HL-60 (cell line): Measurements from ENCODE around the gene BMP2.

Experiments used
- DNase-seq, 2 experiments: peaks; one replicate each; pipeline ENCODE4 v3.0.0-alpha.2; 2010 to 2020; ENCODE audit warnings: low read depth in 1 of 2, low spot score in 1 of 2
- H3K27ac ChIP-seq: fragments of 250-450 bp; sonication (Bioruptor Pico); replicated peaks from 2 replicates; pipeline ENCODE4 v1.5.1; 2020; ENCODE audit warnings: mild to moderate bottlenecking, moderate library complexity
- H3K27me3 ChIP-seq: fragments of 250-450 bp; sonication (Bioruptor Pico); 2 replicates; pipeline ENCODE4 v1.5.1; 2021; ENCODE audit warnings: mild to moderate bottlenecking, moderate library complexity; ENCODE audit not compliant: insufficient read depth, poor library complexity, severe bottlenecking
- H3K4me3 ChIP-seq: replicated peaks from 2 replicates; pipeline ENCODE4 v1.5.1; 2011; ENCODE audit warnings: mild to moderate bottlenecking, control low read depth, low read length; ENCODE audit not compliant: insufficient read depth
- CTCF ChIP-seq: IDR thresholded peaks from one replicate; pipeline ENCODE4 v1.5.1; 2011; ENCODE audit warnings: low read length, control low read depth, inconsistent platforms; ENCODE audit not compliant: insufficient read depth
- GABPA ChIP-seq: IDR thresholded peaks from 2 replicates; pipeline ENCODE4 v1.6.1; 2012; ENCODE audit warnings: low read depth
- POLR2AphosphoS5 ChIP-seq: IDR thresholded peaks from 2 replicates; pipeline ENCODE4 v1.6.1; 2012; ENCODE audit warnings: low read depth
- SPI1 ChIP-seq: IDR thresholded peaks from 2 replicates; pipeline ENCODE4 v1.6.1; 2012; ENCODE audit warnings: low read depth, mild to moderate bottlenecking, borderline replicate concordance
- TF ChIP-seq, protein P1 (sequence below): IDR thresholded peaks from 2 replicates; pipeline ENCODE4 v1.6.1; 2012; ENCODE audit warnings: low read depth; ENCODE audit not compliant: insufficient replicate concordance

Gene BMP2

DNA sequence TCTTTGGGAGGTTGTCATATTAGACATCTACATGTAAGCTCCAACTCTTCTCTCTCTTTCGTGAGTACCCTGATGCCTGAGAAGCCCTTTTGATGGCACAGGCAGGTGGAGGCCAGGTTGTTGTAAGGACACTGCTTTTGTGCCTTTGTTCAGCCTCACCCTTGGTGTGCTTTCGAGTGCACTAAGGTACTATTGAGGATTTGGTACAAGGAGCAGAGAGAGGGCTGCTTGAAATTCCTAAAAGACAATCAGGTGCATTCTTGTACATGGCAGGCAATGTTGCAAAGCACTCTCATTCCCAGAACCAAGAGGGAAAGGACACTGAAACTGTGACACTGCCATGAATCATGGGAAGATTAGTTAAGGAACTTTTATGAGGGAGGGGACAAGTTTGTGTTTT lies 19.1 kb downstream of the BMP2 start:
- Histone ChIP-seq H3K27ac (no peak overlapping the region), H3K27me3 (peaks cover 5% of the 10 kb centered on the region), H3K4me3 (no peak overlapping the region)
- DNase-seq, result no peak
- TF ChIP-seq GABPA, result no peak
- TF ChIP-seq, protein P1, sequence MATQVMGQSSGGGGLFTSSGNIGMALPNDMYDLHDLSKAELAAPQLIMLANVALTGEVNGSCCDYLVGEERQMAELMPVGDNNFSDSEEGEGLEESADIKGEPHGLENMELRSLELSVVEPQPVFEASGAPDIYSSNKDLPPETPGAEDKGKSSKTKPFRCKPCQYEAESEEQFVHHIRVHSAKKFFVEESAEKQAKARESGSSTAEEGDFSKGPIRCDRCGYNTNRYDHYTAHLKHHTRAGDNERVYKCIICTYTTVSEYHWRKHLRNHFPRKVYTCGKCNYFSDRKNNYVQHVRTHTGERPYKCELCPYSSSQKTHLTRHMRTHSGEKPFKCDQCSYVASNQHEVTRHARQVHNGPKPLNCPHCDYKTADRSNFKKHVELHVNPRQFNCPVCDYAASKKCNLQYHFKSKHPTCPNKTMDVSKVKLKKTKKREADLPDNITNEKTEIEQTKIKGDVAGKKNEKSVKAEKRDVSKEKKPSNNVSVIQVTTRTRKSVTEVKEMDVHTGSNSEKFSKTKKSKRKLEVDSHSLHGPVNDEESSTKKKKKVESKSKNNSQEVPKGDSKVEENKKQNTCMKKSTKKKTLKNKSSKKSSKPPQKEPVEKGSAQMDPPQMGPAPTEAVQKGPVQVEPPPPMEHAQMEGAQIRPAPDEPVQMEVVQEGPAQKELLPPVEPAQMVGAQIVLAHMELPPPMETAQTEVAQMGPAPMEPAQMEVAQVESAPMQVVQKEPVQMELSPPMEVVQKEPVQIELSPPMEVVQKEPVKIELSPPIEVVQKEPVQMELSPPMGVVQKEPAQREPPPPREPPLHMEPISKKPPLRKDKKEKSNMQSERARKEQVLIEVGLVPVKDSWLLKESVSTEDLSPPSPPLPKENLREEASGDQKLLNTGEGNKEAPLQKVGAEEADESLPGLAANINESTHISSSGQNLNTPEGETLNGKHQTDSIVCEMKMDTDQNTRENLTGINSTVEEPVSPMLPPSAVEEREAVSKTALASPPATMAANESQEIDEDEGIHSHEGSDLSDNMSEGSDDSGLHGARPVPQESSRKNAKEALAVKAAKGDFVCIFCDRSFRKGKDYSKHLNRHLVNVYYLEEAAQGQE, result no peak
- TF ChIP-seq POLR2AphosphoS5, result no peak
- TF ChIP-seq SPI1, result no peak
- TF ChIP-seq CTCF, result no peak

DNA sequence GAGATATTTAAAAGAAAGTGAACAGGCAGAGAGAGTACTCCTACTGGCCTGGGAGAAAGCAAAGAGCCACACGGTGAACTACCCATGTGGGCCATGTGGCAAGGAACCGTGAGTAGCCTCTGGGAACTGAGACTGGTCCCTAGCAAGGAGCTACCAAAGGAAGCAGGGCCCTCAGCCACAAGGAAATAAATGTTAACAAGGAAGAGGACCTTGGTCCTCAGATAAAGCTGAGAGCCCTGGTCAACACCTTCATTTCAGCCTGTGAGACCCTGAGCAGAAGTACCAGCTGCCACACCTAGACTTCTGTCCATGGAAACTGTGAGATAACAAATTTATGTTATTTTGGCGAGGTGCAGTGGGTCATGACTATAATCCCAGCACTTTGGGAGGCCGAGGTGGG lies 25.3 kb downstream of the BMP2 start:
- no peak for DNase-seq
- H3K4me3 ChIP-seq, result no peak overlapping the region
- TF ChIP-seq SPI1 (no peak), GABPA (no peak), CTCF (no peak)

DNA sequence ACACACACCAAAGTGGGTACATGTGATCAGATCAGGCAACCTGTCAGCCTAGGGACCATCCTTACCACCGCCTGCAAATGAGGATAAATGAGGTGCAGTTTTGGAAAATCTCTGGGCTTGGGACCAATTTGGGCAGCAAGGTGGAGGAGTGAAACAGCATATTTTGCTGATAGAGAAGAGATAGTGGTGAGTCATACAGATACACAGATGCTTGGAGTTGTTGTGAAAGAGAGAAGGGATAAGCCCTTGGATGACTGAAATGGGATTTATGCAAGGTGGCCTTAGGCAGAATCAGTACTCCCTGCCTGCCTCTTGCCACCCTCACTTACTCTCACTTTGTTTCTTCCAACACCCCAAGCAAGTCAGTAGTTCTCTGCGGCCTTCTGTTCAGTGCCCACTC lies 34.7 kb downstream of the BMP2 start:
- no peak for DNase-seq
- TF ChIP-seq SPI1, result no peak
- TF ChIP-seq POLR2AphosphoS5, result no peak
- TF ChIP-seq CTCF, result no peak
- no peak for TF ChIP-seq GABPA
- TF ChIP-seq, protein P1, result no peak
- Histone ChIP-seq H3K27me3 (no peaks in the 10 kb centered on the region), H3K4me3 (no peak overlapping the region), H3K27ac (no peak overlapping the region)

More for the DNA sequence above, 25.3 kb downstream of the BMP2 start:
- Histone ChIP-seq H3K27me3 (no peaks in the 10 kb centered on the region), H3K27ac (no peak overlapping the region)

GRCh38 chr20:6806275-6806674 lies 38.8 kb downstream of the BMP2 start:
- no peak overlapping the region for H3K27ac ChIP-seq
- H3K27me3 ChIP-seq, result no peaks in the 10 kb centered on the region
- TF ChIP-seq CTCF, result no peak
- TF ChIP-seq SPI1, result no peak
- TF ChIP-seq, protein P1, result no peak
- TF ChIP-seq GABPA, result no peak
- TF ChIP-seq POLR2AphosphoS5, result no peak
- H3K4me3 ChIP-seq, result no peak overlapping the region
- DNase-seq, result no peak
